HG03066 (cell line): ENCODE data around the gene SPPL2B.
"Not testable (repeated sequence)": the region's sequence is repeated elsewhere in the genome, so short reads cannot be mapped to it uniquely, and the experiment has no call there.

ENCODE experiments used
- ATAC-seq: cut with Tn5 transposase; IDR thresholded peaks from one replicate; pipeline ENCODE4 v1.9.1; 2021; ENCODE audit warnings: low read depth; ENCODE audit not compliant: unreplicated experiment

Gene SPPL2B, protein sequence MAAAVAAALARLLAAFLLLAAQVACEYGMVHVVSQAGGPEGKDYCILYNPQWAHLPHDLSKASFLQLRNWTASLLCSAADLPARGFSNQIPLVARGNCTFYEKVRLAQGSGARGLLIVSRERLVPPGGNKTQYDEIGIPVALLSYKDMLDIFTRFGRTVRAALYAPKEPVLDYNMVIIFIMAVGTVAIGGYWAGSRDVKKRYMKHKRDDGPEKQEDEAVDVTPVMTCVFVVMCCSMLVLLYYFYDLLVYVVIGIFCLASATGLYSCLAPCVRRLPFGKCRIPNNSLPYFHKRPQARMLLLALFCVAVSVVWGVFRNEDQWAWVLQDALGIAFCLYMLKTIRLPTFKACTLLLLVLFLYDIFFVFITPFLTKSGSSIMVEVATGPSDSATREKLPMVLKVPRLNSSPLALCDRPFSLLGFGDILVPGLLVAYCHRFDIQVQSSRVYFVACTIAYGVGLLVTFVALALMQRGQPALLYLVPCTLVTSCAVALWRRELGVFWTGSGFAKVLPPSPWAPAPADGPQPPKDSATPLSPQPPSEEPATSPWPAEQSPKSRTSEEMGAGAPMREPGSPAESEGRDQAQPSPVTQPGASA

DNA sequence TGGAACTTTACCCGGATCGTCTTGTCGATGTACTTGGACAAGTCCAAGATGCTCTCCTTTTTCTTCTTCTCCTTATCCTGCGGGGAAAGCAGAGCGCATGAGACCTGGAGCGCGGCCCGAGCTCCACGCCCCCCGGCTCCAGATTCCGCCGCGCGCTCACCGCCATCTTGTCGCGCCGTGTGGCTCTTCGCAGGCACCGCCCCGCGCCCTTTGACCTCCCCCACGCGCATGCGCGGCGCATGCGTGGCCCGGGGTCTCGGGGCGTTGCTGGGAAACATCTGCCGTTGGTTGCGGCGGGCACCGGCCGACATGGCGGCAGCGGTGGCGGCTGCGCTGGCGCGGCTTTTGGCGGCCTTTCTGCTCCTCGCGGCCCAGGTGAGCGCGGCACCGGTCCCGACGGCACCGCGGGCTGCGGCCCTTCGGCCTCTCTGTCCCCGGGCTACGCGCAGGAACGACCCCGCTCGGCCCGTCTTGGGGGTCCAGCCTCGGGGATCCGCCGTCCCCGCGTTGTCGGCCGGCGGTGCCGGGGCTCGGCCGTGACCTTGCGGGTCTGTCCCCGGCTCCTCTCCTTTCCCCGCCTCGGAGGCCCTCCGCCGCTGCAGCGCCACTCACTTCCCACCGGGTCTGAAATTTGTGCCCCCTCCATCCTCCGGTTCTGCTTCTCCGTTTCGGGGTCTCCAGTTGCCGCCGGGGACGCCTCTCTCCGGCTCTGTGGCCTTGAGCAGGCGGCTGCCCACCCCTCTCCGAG, at the start of gene SPPL2B, which contains the start of gene LSM7:
SPPL2B (plus strand) TSS at position 284 of the 748 bp plus-strand sequence; CDS start at position 310, 26 bp downstream.
LSM7 (minus strand) TSS at position 186 of the 748 bp plus-strand sequence; CDS start at position 166, 20 bp downstream.
- ATAC-seq: no peak

GRCh38 chr19:2280633-2281264, 47.7 kb upstream of the SPPL2B start:
- no peak for ATAC-seq

DNA sequence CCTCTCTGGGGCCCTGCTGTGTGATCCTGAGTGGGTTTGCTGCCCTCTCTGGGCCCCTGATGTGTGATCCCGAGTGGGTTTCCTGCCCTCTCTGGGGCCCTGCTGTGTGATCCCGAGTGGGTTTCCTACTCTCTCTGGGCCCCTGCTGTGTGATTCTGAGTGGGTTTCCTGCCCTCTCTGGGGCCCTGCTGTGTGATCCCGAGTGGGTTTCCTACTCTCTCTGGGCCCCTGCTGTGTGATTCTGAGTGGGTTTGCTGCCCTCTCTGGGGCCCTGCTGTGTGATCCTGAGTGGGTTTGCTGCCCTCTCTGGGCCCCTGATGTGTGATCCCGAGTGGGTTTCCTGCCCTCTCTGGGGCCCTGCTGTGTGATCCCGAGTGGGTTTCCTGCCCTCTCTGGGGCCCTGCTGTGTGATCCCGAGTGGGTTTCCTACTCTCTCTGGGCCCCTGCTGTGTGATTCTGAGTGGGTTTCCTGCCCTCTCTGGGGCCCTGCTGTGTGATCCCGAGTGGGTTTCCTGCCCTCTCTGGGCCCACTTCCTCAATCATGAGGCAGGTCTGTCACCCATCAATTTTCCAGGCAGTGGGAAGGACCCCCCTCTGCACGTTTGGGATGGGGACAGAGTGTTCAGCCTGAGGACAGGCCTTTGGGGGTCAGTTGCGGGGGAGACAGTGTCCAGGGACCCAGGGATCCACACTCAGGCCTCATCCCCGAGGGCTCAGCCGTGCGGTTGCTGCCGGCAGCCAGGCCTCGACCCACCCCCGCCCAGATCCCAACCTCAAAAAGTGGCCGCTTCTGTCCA, 47.0 kb upstream of the SPPL2B start:
- not testable (repeated sequence) for ATAC-seq

- no peak for ATAC-seq
These were observed 46.2 kb upstream of the SPPL2B start, which contains the start of gene PEAK3 for GRCh38 chr19:2282062-2282861. Gene PEAK3 (minus strand): TSS chr19:2282175. CDS start chr19:2280931, 1,244 bp downstream.

DNA sequence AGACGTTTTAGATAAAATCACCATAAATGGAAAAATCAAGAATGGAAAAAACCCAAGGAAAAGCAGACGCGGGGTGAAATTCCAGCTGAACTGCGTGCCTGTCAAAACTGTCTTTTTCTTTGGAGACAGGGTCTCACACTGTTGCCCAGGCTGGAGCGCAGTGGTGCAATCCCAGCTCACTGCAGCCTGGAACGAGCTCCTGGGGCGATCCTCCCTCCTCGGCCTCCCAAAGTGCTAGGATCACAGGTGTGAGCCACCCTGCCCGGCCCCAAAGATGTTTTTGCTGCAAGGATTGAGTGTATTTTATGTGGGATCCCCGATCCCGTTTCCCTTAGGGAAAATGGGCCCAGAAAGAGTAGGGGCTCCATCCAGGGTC, 45.6 kb upstream of the SPPL2B start:
- no peak for ATAC-seq

DNA sequence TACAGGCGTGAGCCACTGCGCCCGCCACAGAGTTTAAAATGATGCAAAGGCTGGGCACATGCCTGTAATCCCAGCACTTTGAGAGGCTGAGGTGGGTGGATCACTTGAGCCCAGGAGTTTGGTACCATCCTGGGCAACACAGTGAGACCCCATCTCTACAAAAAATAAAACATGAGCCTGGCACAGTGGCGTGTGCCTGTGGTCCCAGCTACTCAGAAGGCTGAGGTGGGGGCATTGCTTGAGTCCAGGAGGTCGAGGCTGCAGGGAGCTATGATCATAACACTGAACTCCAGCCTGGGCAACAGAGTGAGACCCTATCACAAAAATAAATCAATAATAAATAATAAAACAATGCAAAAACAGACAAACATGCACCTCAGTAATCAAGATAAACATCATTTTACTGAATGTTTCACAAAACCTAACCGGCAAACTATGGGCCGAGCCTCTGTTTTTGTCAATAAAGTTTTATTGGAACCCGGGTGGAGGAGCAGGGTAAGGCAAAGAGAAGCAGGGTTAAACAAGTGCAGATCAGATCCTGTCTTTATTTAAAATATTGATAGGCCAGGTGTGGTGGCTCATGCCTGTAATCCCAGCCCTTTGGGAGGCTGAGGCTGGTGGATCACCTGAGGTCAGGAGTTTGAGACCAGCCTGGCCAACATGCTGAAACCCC, 44.5 kb upstream of the SPPL2B start:
- ATAC-seq: no peak

DNA sequence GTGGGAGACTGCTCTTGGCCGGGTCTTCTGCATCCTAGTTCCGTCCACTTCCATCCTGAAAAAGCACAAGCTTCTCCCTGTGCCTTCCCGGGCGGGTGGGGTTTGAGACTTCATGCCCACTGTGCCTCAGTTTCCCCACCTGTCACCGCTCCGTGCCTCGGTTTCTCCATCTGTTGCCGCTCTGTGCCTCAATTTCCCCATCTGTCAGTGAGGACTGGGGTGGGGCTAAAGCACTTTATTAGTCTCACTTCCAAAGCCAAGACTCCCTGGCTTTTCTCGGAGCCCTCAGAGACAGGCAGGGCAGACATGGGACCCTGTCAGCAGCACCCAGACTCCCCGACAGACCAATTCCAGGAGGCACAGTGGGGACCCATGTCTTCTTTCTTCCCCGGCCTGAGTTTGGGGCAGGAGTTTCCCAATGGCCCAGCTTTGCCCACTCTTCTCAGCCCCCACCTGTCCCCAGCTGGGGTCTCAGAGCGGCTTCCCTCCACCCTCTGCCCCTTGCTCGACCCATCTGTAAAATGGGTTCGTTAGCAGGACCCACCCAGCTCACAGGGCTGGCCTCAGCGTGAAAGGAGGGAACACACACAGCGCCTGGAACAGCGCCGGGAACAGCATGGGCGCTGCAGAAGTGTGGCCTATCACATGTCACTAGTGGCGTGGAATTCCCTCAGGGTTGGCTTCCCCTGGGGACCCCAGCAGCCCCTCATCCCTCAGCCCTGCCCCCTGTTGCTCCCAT, 41.9 kb upstream of the SPPL2B start:
- no peak for ATAC-seq

GRCh38 chr19:2287585-2288337, 40.7 kb upstream of the SPPL2B start:
- ATAC-seq: no peak

DNA sequence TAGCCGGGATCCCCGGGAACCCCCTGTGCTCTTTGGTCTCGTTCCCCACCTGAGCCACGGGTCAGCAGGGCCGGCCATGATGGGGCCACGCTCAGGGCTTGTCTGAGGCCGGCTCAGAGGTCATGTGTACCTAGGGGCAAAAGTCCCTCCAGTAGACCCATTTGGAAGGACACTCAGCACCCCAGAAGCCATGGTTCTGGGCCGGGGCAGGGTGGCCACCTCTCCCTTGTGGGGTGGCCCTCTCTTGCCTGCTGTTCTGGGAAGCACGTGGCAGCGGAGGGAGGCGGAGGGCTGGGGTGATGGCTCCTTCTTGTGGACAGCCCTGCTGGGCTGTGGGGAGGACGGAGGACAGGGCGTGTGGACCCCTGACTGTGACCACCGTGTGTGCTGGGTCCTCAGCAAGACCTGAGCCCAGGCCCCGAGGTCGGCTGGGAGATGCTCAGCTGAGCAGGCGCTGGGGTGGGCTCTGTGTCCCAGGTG, 40.1 kb upstream of the SPPL2B start:
- ATAC-seq: no peak

DNA sequence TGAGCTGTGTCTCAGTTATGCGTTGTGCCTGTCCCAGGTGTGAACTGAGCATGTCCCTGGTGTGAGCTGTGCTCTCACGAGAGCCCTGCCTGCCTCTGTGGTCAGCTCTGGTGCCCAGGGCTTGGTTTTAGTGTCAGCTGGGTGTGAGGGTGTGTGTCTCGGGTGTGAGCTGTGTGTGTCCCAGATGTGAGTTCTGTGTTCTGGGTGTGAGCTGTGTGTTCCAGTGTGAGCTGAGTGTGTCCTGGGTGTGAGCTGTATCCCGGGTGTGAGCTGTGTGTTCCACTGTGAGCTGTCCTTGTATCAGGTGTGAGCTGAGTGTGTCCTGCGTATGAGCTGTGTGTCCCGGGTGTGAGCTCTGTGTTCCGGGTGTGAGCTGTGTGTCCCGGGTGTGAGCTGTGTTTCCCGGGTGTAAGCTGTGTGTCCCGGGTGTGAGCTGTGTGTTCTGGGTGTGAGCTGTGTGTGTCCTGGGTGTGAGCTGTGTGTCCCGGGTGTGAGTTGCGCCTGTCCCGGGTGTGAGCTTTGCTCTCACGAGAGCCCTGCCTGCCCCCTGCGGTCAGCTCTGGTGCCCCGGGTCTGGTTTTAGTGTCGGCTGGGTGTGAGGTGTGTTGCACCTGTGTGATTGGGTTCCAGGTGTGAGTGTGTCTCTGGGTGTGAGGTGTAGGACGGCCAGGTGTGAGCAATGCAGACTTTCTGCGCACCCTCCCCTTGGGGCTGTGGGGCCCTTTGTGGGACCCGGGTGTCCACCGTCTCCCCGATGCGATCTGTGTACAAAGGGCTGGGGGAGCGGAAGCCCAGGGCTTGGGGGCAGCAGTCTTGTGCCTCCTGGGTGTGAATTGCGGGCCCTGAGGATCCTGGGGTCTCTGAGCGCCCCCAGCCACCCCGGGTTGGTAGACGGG, 39.4 kb upstream of the SPPL2B start:
- no peak for ATAC-seq

GRCh38 chr19:2289714-2290435, 38.6 kb upstream of the SPPL2B start:
- no peak for ATAC-seq

DNA sequence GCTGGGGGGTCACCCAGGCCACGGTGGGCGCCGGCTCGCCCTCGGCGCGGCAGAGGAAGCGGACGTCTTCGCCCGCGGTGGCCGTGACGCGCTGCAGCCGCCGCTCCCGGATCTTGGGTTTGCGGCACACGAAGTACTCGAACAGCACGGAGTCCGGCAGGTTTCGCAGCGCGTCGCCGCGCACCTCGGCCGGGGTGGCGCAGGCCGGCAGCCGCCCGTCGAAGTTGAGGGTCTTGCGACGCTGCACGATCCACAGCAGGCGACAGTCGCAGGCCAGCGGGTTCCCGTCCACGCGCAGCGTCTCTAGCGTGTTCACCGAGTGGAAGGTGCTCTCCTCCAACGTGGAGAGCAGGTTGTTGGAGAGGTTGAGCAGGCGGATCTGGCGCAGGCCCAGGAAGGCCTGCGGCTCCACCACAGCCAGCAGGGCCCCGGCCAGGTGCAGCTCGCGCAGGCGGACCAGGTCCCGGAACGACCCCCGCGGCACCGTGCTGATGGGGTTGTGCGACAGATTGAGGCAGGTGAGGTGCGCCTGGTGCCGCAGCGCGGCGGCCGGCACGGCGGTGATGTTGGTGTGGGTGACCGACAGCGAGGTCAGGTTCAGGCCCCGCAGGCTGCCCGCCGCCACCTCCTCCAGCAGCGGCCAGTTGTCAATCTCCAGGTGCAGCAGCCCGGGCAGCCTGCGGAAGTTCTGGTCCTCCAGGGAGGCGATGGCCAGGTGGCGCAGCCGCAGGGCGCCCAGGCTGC, 37.9 kb upstream of the SPPL2B start:
- no peak for ATAC-seq

- ATAC-seq: no peak
These were observed 37.2 kb upstream of the SPPL2B start for GRCh38 chr19:2291185-2291751.

- no peak for ATAC-seq
These were observed 33.7 kb upstream of the SPPL2B start for GRCh38 chr19:2294687-2295335.
